ENCODE data around the gene DLK2. TPM values are rescaled to one million over a fixed set of nuclear protein-coding genes. Genes with fewer than 3 reads are reported as not detected.

Gene DLK2
- total RNA-seq, 2 experiments from 2014 or later = 0.19 to 0.36 TPM

DNA sequence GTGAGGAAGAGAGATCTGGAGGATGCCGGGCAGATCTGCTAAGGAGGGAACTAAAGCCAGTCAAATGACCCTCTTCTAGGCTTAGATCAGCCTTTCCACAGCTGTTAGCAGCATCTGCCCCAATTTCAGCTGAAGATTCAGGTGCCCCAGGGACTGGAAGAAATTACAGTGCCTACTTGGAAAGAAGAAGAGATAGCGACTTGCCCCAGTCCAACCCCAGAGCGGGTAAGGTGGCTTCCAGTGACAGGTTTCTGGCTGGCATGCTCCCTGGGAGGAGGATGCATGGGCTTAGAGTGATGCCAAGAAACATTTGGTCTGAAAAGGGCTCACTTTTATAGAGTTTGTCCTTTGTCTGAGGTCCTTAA is 22.6 kb upstream of the DLK2 start:
- peak overlapping the region; percentile 81 for H3K4me3 ChIP-seq (ENCODE audit: low read length)

GRCh38 chr6:43477235-43478007 is 22.1 kb upstream of the DLK2 start, which contains the start of gene TJAP1:
Gene TJAP1 (plus strand): TSS chr6:43477570. CDS start chr6:43499002, 21,432 bp downstream.
- Histone ChIP-seq H3K9me3 (ENCODE audit: control insufficient read depth in 1 of 2, insufficient read depth in 1 of 2, low read length in 2 of 2) (no peaks in the 10 kb centered on the region), H3K36me3 (ENCODE audit: insufficient read depth, low read length) (no peaks in the 10 kb centered on the region), H3K27me3 (ENCODE audit: control insufficient read depth in 1 of 2, insufficient read depth in 2 of 2, low read length in 2 of 2) (no peaks in the 10 kb centered on the region), H3K27ac (ENCODE audit: low read depth in 1 of 2, low read length in 2 of 2) (peak within 1 kb of the TSS; percentile 81 to 91), H3K4me3 (ENCODE audit: low read length) (peak within 1 kb of the TSS; percentile 81), H3K4me1 (ENCODE audit: insufficient read depth, low read length) (peaks cover 32% of the 10 kb centered on the region)
- ChIA-PET CTCF (interaction anchor here (0.6 to 1.0 kb wide), 3 partner anchors 20 to 215 kb away, joined by 3 to 5 read pairs (median 4); partner anchors contain the start of gene ABCC10), POLR2A (interaction anchor here (0.6 to 2.3 kb wide), 15 partner anchors 8 to 888 kb away, joined by 3 to 15 read pairs (median 4); partner anchors contain the start of genes ABCC10, CNPY3, DLK2 and KLC4)
- peak; percentile 91 to 99 (median 96) for DNase-seq
- intact Hi-C loops (cut with DNase I, micrococcal nuclease) = loop anchor here in 1 of 2 experiments (2.0 to 5.0 kb wide), 5 partner anchors 23 to 295 kb away; partner anchors contain the start of genes CUL9, DLK2, POLR1C and YIPF3
- TF ChIP-seq CTCF (IDR thresholded peaks at IDR 0.05) = no peak
- Mint-ChIP-seq H3K9me3 (no peaks in the 10 kb centered on the region), H3K4me3 (peak within 1 kb of the TSS; percentile 94), H3K27ac (peak within 1 kb of the TSS; percentile 96), H3K4me1 (ENCODE audit: low read depth) (peaks cover 46% of the 10 kb centered on the region), H3K36me3 (ENCODE audit: low read depth) (peaks cover 8% of the 10 kb centered on the region), H3K27me3 (no peaks in the 10 kb centered on the region)
- peak; percentile 100 for ATAC-seq (ENCODE audit: poor library complexity)

More for the DNA sequence above, 22.6 kb upstream of the DLK2 start:
- ChIA-PET CTCF (interaction anchor here (1.0 kb wide), 1 partner anchor 50 kb away, joined by 4 read pairs; the partner anchor contains the start of gene ABCC10), POLR2A (interaction anchor here (0.6 to 2.3 kb wide), 14 partner anchors 8 to 889 kb away, joined by 3 to 15 read pairs (median 4); partner anchors contain the start of genes ABCC10, CNPY3, DLK2 and KLHDC3)
- ATAC-seq (ENCODE audit: poor library complexity) (no peak), DNase-seq (peak in 1 of 14 experiments; percentile 18)
- Mint-ChIP-seq H3K27me3 (no peaks in the 10 kb centered on the region), H3K9me3 (no peaks in the 10 kb centered on the region), H3K27ac (peak overlapping the region; percentile 96), H3K36me3 (ENCODE audit: low read depth) (peaks cover 8% of the 10 kb centered on the region), H3K4me3 (peak overlapping the region; percentile 94), H3K4me1 (ENCODE audit: low read depth) (peaks cover 48% of the 10 kb centered on the region)
- intact Hi-C loops (cut with DNase I, micrococcal nuclease) = loop anchor here in 1 of 2 experiments (5.0 kb wide), 3 partner anchors 39 to 296 kb away; partner anchors contain the start of genes CUL9, POLR1C and YIPF3
- Histone ChIP-seq H3K36me3 (ENCODE audit: insufficient read depth, low read length) (no peaks in the 10 kb centered on the region), H3K4me1 (ENCODE audit: insufficient read depth, low read length) (peaks cover 32% of the 10 kb centered on the region), H3K27me3 (ENCODE audit: control insufficient read depth in 1 of 2, insufficient read depth in 2 of 2, low read length in 2 of 2) (no peaks in the 10 kb centered on the region), H3K9me3 (ENCODE audit: control insufficient read depth in 1 of 2, insufficient read depth in 1 of 2, low read length in 2 of 2) (no peaks in the 10 kb centered on the region), H3K27ac (ENCODE audit: low read depth in 1 of 2, low read length in 2 of 2) (peak overlapping the region; percentile 81 to 91)
- TF ChIP-seq CTCF (IDR thresholded peaks at IDR 0.05) = no peak

DNA sequence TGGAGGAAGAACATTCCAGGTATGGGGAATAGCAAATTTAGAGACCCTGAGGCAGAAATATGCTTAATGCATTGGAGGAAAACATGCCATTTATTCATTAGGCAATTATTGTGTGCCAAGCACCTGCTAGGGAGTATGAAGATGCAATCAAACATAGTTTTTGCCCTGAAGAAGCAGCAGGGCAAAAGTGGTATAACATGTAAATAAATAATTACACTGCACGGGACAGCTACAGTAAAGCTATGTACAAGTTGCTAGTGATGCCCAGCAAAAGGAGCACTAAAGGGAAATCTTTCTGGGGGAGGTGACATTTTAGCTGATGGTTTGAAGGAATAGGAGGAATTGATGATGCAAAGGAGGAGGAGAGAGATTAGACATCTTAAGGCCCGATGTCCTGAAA is 21.4 kb upstream of the DLK2 start:
- Mint-ChIP-seq H3K27ac (peak overlapping the region; percentile 96), H3K4me1 (ENCODE audit: low read depth) (peaks cover 39% of the 10 kb centered on the region), H3K36me3 (ENCODE audit: low read depth) (peaks cover 7% of the 10 kb centered on the region), H3K4me3 (peak overlapping the region; percentile 94), H3K9me3 (no peaks in the 10 kb centered on the region), H3K27me3 (no peaks in the 10 kb centered on the region)
- H3K4me3 ChIP-seq (ENCODE audit: low read length) = peak overlapping the region; percentile 81
- H3K27me3 ChIP-seq (ENCODE audit: control insufficient read depth in 1 of 2, insufficient read depth in 2 of 2, low read length in 2 of 2) = no peaks in the 10 kb centered on the region
- ATAC-seq (ENCODE audit: poor library complexity) (peak; percentile 23), DNase-seq (peak in 3 of 14 experiments; percentile 11 to 38 (median 34))
- peak overlapping the region; percentile 81 to 91 for H3K27ac ChIP-seq (ENCODE audit: low read depth in 1 of 2, low read length in 2 of 2)
- H3K4me1 ChIP-seq (ENCODE audit: insufficient read depth, low read length) = peaks cover 29% of the 10 kb centered on the region
- CTCF ChIA-PET = interaction anchor here (0.6 to 0.7 kb wide), 2 partner anchors 20 to 214 kb away, joined by 3 to 5 read pairs; no protein-coding TSS in a partner anchor
- no peaks in the 10 kb centered on the region for H3K36me3 ChIP-seq (ENCODE audit: insufficient read depth, low read length)
- H3K9me3 ChIP-seq (ENCODE audit: control insufficient read depth in 1 of 2, insufficient read depth in 1 of 2, low read length in 2 of 2) = no peaks in the 10 kb centered on the region
- POLR2A ChIA-PET = interaction anchor here (0.6 to 2.3 kb wide), 8 partner anchors 16 to 547 kb away, joined by 3 to 15 read pairs (median 10); partner anchors contain the start of genes ABCC10, CNPY3, DLK2 and KLC4
- intact Hi-C loops (cut with DNase I, micrococcal nuclease) = loop anchor here in 1 of 2 experiments (2.0 to 5.0 kb wide), 5 partner anchors 22 to 294 kb away; partner anchors contain the start of genes CUL9, DLK2, POLR1C and YIPF3
- no peak for TF ChIP-seq CTCF (IDR thresholded peaks at IDR 0.05)
